ENCODE data around the gene SERPINB5.

The SERPINB5 gene

DNA sequence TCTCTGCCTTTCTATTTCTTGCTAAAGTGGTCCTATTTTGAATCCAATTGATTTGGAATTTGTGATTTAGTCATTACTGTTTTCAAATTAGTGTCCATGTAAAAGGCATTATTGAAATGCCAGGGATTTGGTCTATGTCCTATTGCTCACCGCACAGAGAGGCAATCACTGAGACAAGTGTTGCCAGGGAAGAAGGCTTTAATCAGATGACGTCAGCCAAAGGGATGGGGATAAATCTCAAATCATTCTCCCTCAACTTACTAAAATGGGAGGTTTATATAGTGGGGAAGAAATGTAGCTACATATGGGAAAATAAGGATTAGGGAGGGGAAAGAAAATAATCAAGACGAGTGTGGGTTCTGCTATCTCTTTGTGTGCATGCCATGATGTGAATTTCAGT lies 75.0 kb downstream of the SERPINB5 start:
- no peak overlapping the region for H3K4me3 ChIP-seq (replicated peaks; ENCODE audit: low read depth, low read length)
- no peak for DNase-seq (ENCODE audit: extremely low read depth, low read depth)
- TF ChIP-seq, protein P1, sequence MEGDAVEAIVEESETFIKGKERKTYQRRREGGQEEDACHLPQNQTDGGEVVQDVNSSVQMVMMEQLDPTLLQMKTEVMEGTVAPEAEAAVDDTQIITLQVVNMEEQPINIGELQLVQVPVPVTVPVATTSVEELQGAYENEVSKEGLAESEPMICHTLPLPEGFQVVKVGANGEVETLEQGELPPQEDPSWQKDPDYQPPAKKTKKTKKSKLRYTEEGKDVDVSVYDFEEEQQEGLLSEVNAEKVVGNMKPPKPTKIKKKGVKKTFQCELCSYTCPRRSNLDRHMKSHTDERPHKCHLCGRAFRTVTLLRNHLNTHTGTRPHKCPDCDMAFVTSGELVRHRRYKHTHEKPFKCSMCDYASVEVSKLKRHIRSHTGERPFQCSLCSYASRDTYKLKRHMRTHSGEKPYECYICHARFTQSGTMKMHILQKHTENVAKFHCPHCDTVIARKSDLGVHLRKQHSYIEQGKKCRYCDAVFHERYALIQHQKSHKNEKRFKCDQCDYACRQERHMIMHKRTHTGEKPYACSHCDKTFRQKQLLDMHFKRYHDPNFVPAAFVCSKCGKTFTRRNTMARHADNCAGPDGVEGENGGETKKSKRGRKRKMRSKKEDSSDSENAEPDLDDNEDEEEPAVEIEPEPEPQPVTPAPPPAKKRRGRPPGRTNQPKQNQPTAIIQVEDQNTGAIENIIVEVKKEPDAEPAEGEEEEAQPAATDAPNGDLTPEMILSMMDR (IDR thresholded peaks at IDR 0.05; ENCODE audit: low read depth, low read length, missing control alignments), result no peak

DNA sequence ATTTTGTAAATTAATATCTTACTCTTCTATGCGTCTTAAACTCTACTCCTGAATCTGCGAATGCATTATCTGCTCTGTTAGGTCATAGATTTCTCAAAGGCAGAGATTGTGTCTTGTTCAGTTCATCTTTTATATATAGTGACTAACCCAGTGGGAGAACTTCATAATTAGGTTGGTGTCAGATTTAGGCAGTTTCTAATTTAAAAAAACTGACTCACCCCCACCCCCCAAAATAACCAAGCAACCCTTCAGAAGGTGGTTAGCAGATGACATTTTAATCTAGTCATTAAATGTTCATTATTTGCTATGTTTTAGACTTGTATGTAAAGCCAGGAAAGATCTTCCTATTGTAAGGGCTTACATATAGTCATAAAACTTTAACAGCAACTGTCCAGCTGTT lies 75.8 kb downstream of the SERPINB5 start:
- no peak for DNase-seq (ENCODE audit: extremely low read depth, low read depth)
- no peak overlapping the region for H3K4me3 ChIP-seq (replicated peaks; ENCODE audit: low read depth, low read length)
- TF ChIP-seq, protein P1 (IDR thresholded peaks at IDR 0.05; ENCODE audit: low read depth, low read length, missing control alignments), result no peak

DNA sequence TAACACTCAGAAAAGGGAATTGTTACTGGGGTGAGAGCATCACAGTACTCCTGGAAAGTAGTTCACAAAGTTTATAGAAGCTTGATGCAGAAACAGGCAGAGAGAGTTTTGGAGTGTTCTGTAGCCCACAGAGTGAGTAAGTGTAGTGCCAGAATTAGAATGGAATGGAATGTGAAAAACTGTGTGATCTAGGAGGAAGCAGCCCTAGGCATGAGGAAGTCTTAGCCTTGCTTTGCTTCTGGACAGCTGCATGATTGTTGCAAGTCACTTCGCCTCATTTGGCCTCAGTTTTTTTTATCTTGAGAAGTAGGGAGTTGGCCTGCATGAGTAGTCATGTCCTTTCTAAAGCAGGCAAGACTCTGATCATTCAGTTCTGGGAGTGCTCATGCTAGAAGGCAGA lies 76.3 kb downstream of the SERPINB5 start:
- TF ChIP-seq, protein P1 (IDR thresholded peaks at IDR 0.05; ENCODE audit: low read depth, low read length, missing control alignments), result no peak
- no peak overlapping the region for H3K4me3 ChIP-seq (replicated peaks; ENCODE audit: low read depth, low read length)
- peak; percentile 17 for DNase-seq (ENCODE audit: extremely low read depth, low read depth)
